DMS153 treated with DMSO at 0.1 percent for 48 hours (cell line): ENCODE data around the gene ICAM2.
"Not testable (repeated sequence)": the region's sequence is repeated elsewhere in the genome, so short reads cannot be mapped to it uniquely, and the experiment has no call there.

Experiments
- DNase-seq: peaks from one replicate; lab custom pipeline; 2025; ENCODE audit not compliant: unreplicated experiment; lab: John Stamatoyannopoulos, UW

The ICAM2 gene

GRCh38 chr17:63998050-63998720 lies 22.2 kb downstream of the ICAM2 start, which contains the start of gene PRR29:
Gene PRR29, plus strand, starts transcription at chr17:63998351. Its CDS starts 14 bp downstream, at chr17:63998365.
- peak; percentile 30 for DNase-seq

GRCh38 chr17:63997341-63998048 lies 22.9 kb downstream of the ICAM2 start:
- no peak for DNase-seq

- no peak for DNase-seq
Observed at GRCh38 chr17:63996430-63997182, 23.8 kb downstream of the ICAM2 start.

GRCh38 chr17:63995626-63996025 lies 24.8 kb downstream of the ICAM2 start:
- DNase-seq, result no peak

- no peak for DNase-seq
Observed at GRCh38 chr17:63993368-63993985, 27.0 kb downstream of the ICAM2 start.

GRCh38 chr17:63991611-63992010 lies 28.8 kb downstream of the ICAM2 start:
- DNase-seq, result no peak

- no peak for DNase-seq
Observed at GRCh38 chr17:63989622-63990345, 30.6 kb downstream of the ICAM2 start.

- DNase-seq, result no peak
Observed at GRCh38 chr17:63988741-63989621, 31.5 kb downstream of the ICAM2 start.

- DNase-seq, result no peak
Observed at GRCh38 chr17:63988127-63988478, 32.3 kb downstream of the ICAM2 start.

GRCh38 chr17:63987221-63988126 lies 33.0 kb downstream of the ICAM2 start:
- no peak for DNase-seq

- no peak for DNase-seq
Observed at GRCh38 chr17:63986821-63987220, 33.6 kb downstream of the ICAM2 start.

- DNase-seq, result no peak
Observed at GRCh38 chr17:63985387-63986140, 34.9 kb downstream of the ICAM2 start.

- DNase-seq, result no peak
Observed at GRCh38 chr17:63984651-63985386, 35.6 kb downstream of the ICAM2 start.

- no peak for DNase-seq
Observed at GRCh38 chr17:63984236-63984635, 36.2 kb downstream of the ICAM2 start.

GRCh38 chr17:63983320-63983719 lies 37.1 kb downstream of the ICAM2 start:
- no peak for DNase-seq

GRCh38 chr17:63982641-63983040 lies 37.8 kb downstream of the ICAM2 start:
- DNase-seq, result not testable (repeated sequence)
